K562 (cell line): ENCODE measurements around the gene TULP4. TPM values are rescaled to one million over a fixed set of nuclear protein-coding genes. Genes with fewer than 3 reads are reported as not detected.

ENCODE experiments used
- ARID2 ChIP-seq: fragments of 450-650 bp; IDR thresholded peaks from 2 replicates; pipeline ENCODE4 v1.6.1; 2017; ENCODE audit warnings: antibody characterized with exemption, mild to moderate bottlenecking
- ATF1 ChIP-seq, 2 experiments: fragments of 450-650 bp in 1 of 2; IDR thresholded peaks; 2 replicates each; pipeline ENCODE4 v1.6.1; 2016; ENCODE audit warnings: missing compliant biosample characterization in 1 of 2, missing genetic modification characterization in 1 of 2
- BACH1 ChIP-seq: fragments of 200-800 bp; sonication (Bioruptor generic); IDR thresholded peaks from 2 replicates; pipeline ENCODE4 v1.6.1; 2016; ENCODE audit warnings: missing genetic modification characterization, missing compliant biosample characterization
- ETV5 ChIP-seq: sonication (generic); formaldehyde crosslinking; IDR thresholded peaks from 2 replicates; pipeline ENCODE4 v1.4.0; 2020; ENCODE audit warnings: low read depth, mild to moderate bottlenecking, missing genetic modification reagents
- HLTF ChIP-seq: fragments of 450-650 bp; IDR thresholded peaks from 2 replicates; pipeline ENCODE4 v1.6.1; 2016
- MCM7 ChIP-seq, 2 experiments: fragments of 450-650 bp; IDR thresholded peaks; 2 replicates each; pipeline ENCODE4 v1.6.1; 2016 to 2018
- NCOA1 ChIP-seq: fragments of 450-650 bp; IDR thresholded peaks from 2 replicates; pipeline ENCODE4 v1.6.1; 2016; ENCODE audit warnings: low read depth
- NFRKB ChIP-seq: fragments of 450-650 bp; IDR thresholded peaks from 2 replicates; pipeline ENCODE4 v1.6.1; 2016; ENCODE audit warnings: low read depth
- NRF1 ChIP-seq, 2 experiments: fragments of 450-650 bp; IDR thresholded peaks in 1 of 2; conservative IDR thresholded peaks in 1 of 2; 2 replicates each; pipeline ENCODE4 v1.6.1; 2014; ENCODE audit warnings: mild to moderate bottlenecking in 2 of 2
- RNF2 ChIP-seq: sonication (generic); IDR thresholded peaks from 2 replicates; pipeline ENCODE4 v1.6.1; 2016
- TFAM ChIP-seq: fragments of 250-450 bp; sonication (Bioruptor Pico); conservative IDR thresholded peaks from 2 replicates; pipeline ENCODE4 v1.5.0; 2021; ENCODE audit warnings: mild to moderate bottlenecking, moderate library complexity
- TRIM28 ChIP-seq: fragments of 450-650 bp; IDR thresholded peaks from 2 replicates; pipeline ENCODE4 v1.6.1; 2017
- ZFP36 ChIP-seq: fragments of 150-350 bp; IDR thresholded peaks from 2 replicates; pipeline ENCODE4 v1.6.1; 2018; ENCODE audit warnings: low read length, low read depth; ENCODE audit not compliant: partially characterized antibody
- ZNF12 ChIP-seq: sonication (generic); formaldehyde crosslinking; IDR thresholded peaks from 2 replicates; pipeline ENCODE4 v1.4.0; 2020; ENCODE audit warnings: mild to moderate bottlenecking, missing genetic modification reagents
- ZNF57 ChIP-seq: fragments of 450-650 bp; formaldehyde crosslinking; IDR thresholded peaks from 2 replicates; pipeline ENCODE4 v1.4.0; 2020; ENCODE audit warnings: mild to moderate bottlenecking, moderate library complexity
- polyA plus RNA-seq, 8 experiments: library from polyadenylated mRNA; depleted of rRNA in 4 of 8; stranded (reverse) in 5 of 8; unstranded in 3 of 8; fragments of >200 nt; fragmentation: Nextera tagmentation in 2 of 8; fragmentation: Illumina TruSeq in 1 of 8; extraction: Ambion mirVana in 2 of 8; extraction: Trizol in 1 of 8; gene quantifications; 2 replicates each; pipeline versions ENCODE4 v1.2.1 to v1.2.3, GENCODE V29; 2011 to 2014; ENCODE audit warnings: inconsistent platforms in 1 of 8, missing spikeins in 1 of 8
- total RNA-seq, 7 experiments: library from RNA; depleted of rRNA in 6 of 7; stranded (reverse); fragments of >200 nt in 6 of 7; fragmentation: Illumina TruSeq in 2 of 7; extraction: Trizol in 2 of 7; gene quantifications; 2 replicates each; pipeline versions ENCODE4 v1.2.1 to v1.2.3, GENCODE V29; 2011 to 2021; ENCODE audit warnings: low replicate concordance in 1 of 7
- TF ChIP-seq, protein P1 (sequence below), 2 experiments: fragments of 200-800 bp in 1 of 2; sonication (Bioruptor generic) in 1 of 2; sonication (generic) in 1 of 2; formaldehyde crosslinking in 1 of 2; IDR thresholded peaks in 1 of 2; conservative IDR thresholded peaks in 1 of 2; 2 replicates each; pipeline versions ENCODE4 v1.5.0 to v1.6.1; 2016 to 2020; ENCODE audit warnings: missing compliant biosample characterization in 1 of 2, missing genetic modification characterization in 1 of 2, missing genetic modification reagents in 1 of 2
- TF ChIP-seq, protein P2 (sequence below): IDR thresholded peaks from 2 replicates; pipeline ENCODE4 v1.6.1; 2016; ENCODE audit warnings: missing genetic modification characterization, missing compliant biosample characterization
- TF ChIP-seq, protein P3 (sequence below): fragments of 450-650 bp; IDR thresholded peaks from 2 replicates; pipeline ENCODE4 v1.6.1; 2017; ENCODE audit warnings: mild to moderate bottlenecking, moderate library complexity
- TF ChIP-seq, protein P4 (sequence below): sonication (generic); formaldehyde crosslinking; IDR thresholded peaks from 2 replicates; pipeline ENCODE4 v1.8.0; 2022; ENCODE audit warnings: missing genetic modification reagents, mild to moderate bottlenecking, borderline replicate concordance
- TF ChIP-seq, protein P5 (sequence below): fragments of 450-650 bp; IDR thresholded peaks from 2 replicates; pipeline ENCODE4 v1.6.1; 2017; ENCODE audit warnings: antibody characterized with exemption

TULP4 gene
- total and polyA plus RNA-seq, 9 of the 15 experiments (the other 6 are each of a cell fraction or from before 2014, with no cell fraction given) = 1.2 to 50.4 (median 11.0) TPM

DNA sequence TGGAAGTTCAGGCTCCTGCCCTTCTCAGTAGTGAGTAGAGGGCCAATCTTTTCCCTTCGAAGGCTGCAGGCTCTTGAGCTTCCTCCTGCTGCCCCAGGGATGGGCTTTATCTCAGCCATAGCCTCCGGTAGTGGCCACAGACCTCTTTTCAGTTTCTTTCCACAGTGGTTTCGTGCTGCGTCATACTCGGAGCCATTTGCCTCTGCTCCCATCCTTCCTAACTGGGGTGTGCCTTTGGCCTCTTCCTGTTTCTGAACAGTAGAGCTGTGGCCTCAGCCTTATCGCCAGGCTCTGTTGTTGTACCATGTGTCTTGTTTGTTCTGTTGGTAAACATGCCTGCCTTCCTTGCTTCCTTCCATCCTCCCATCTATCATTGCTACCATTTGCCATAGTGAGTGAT lies 54.1 kb downstream of the TULP4 start (continued):
- TF ChIP-seq MCM7 (IDR thresholded peaks at IDR 0.05) = no peak
- no peak; the same call in none of the 2 replicates for TF ChIP-seq TRIM28
- TF ChIP-seq NCOA1 = no peak
- TF ChIP-seq ZFP36 = peak; percentile 72
- TF ChIP-seq, protein P1, sequence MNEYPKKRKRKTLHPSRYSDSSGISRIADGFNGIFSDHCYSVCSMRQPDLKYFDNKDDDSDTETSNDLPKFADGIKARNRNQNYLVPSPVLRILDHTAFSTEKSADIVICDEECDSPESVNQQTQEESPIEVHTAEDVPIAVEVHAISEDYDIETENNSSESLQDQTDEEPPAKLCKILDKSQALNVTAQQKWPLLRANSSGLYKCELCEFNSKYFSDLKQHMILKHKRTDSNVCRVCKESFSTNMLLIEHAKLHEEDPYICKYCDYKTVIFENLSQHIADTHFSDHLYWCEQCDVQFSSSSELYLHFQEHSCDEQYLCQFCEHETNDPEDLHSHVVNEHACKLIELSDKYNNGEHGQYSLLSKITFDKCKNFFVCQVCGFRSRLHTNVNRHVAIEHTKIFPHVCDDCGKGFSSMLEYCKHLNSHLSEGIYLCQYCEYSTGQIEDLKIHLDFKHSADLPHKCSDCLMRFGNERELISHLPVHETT (CRISPR knock-in tag; conservative IDR thresholded peaks at IDR 0.05 in 1 of 2, IDR thresholded peaks at IDR 0.05 in 1 of 2) = 0 out of 4 replicates have a peak, but pooled peaks of 1 of the 2 experiments have one; percentile 39
- TF ChIP-seq ZNF12 (CRISPR knock-in tag) = 0 out of 2 replicates have a peak, but pooled peaks have one; percentile 60
- TF ChIP-seq ARID2 = no peak
- TF ChIP-seq, protein P2, sequence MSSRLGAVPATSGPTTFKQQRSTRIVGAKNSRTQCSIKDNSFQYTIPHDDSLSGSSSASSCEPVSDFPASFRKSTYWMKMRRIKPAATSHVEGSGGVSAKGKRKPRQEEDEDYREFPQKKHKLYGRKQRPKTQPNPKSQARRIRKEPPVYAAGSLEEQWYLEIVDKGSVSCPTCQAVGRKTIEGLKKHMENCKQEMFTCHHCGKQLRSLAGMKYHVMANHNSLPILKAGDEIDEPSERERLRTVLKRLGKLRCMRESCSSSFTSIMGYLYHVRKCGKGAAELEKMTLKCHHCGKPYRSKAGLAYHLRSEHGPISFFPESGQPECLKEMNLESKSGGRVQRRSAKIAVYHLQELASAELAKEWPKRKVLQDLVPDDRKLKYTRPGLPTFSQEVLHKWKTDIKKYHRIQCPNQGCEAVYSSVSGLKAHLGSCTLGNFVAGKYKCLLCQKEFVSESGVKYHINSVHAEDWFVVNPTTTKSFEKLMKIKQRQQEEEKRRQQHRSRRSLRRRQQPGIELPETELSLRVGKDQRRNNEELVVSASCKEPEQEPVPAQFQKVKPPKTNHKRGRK (tag) = no peak
- no peak for TF ChIP-seq HLTF
- TF ChIP-seq, protein P3, sequence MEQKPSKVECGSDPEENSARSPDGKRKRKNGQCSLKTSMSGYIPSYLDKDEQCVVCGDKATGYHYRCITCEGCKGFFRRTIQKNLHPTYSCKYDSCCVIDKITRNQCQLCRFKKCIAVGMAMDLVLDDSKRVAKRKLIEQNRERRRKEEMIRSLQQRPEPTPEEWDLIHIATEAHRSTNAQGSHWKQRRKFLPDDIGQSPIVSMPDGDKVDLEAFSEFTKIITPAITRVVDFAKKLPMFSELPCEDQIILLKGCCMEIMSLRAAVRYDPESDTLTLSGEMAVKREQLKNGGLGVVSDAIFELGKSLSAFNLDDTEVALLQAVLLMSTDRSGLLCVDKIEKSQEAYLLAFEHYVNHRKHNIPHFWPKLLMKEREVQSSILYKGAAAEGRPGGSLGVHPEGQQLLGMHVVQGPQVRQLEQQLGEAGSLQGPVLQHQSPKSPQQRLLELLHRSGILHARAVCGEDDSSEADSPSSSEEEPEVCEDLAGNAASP = no peak
- TF ChIP-seq NRF1 (conservative IDR thresholded peaks at IDR 0.05 in 1 of 2, IDR thresholded peaks at IDR 0.05 in 1 of 2) = 0 out of 4 replicates have a peak, but pooled peaks of 1 of the 2 experiments have one; percentile 27
- TF ChIP-seq TFAM (CRISPR knock-in tag) = no peak
- no peak for TF ChIP-seq ZNF57
- peak; percentile 80 for TF ChIP-seq ETV5 (CRISPR knock-in tag)
- peak; percentile 78; the same call in 1 of the 2 replicates for TF ChIP-seq NFRKB
- no peak for TF ChIP-seq ATF1 (CRISPR knock-in tag; IDR thresholded peaks at IDR 0.05)
- peak; percentile 68 for TF ChIP-seq ATF1 (tag; IDR thresholded peaks at IDR 0.05)
- TF ChIP-seq, protein P4, sequence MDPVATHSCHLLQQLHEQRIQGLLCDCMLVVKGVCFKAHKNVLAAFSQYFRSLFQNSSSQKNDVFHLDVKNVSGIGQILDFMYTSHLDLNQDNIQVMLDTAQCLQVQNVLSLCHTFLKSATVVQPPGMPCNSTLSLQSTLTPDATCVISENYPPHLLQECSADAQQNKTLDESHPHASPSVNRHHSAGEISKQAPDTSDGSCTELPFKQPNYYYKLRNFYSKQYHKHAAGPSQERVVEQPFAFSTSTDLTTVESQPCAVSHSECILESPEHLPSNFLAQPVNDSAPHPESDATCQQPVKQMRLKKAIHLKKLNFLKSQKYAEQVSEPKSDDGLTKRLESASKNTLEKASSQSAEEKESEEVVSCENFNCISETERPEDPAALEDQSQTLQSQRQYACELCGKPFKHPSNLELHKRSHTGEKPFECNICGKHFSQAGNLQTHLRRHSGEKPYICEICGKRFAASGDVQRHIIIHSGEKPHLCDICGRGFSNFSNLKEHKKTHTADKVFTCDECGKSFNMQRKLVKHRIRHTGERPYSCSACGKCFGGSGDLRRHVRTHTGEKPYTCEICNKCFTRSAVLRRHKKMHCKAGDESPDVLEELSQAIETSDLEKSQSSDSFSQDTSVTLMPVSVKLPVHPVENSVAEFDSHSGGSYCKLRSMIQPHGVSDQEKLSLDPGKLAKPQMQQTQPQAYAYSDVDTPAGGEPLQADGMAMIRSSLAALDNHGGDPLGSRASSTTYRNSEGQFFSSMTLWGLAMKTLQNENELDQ (CRISPR knock-in tag) = no peak
- TF ChIP-seq, protein P5, sequence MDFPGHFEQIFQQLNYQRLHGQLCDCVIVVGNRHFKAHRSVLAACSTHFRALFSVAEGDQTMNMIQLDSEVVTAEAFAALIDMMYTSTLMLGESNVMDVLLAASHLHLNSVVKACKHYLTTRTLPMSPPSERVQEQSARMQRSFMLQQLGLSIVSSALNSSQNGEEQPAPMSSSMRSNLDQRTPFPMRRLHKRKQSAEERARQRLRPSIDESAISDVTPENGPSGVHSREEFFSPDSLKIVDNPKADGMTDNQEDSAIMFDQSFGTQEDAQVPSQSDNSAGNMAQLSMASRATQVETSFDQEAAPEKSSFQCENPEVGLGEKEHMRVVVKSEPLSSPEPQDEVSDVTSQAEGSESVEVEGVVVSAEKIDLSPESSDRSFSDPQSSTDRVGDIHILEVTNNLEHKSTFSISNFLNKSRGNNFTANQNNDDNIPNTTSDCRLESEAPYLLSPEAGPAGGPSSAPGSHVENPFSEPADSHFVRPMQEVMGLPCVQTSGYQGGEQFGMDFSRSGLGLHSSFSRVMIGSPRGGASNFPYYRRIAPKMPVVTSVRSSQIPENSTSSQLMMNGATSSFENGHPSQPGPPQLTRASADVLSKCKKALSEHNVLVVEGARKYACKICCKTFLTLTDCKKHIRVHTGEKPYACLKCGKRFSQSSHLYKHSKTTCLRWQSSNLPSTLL = no peak
- TF ChIP-seq BACH1 (tag) = no peak
- TF ChIP-seq RNF2 = no peak
